SK-N-SH (cell line): ENCODE results near the gene SHF. TPM values are rescaled to one million over a fixed set of nuclear protein-coding genes. Genes with fewer than 3 reads are reported as not detected.

Source experiments
- CTCF ChIA-PET: fragments of 300-600, 350-600 bp; formaldehyde crosslinking; extraction: SDS; loops from one replicate; lab custom pipeline; 2021; lab: Yijun Ruan, JAX
- POLR2A ChIA-PET: fragments of 350-600 bp; sonication (Branson Sonifier 250); formaldehyde crosslinking; extraction: SDS; loops from one replicate; lab custom pipeline; 2020; ENCODE audit warnings: antibody characterized with exemption, inconsistent platforms; lab: Yijun Ruan, JAX
- DNase-seq: peaks from one replicate; pipeline ENCODE4 v3.0.0; 2012
- H2AFZ ChIP-seq: fragments of 200-600 bp; sonication (generic); 2 replicates; pipeline ENCODE4 v1.8.1; 2016; ENCODE audit warnings: antibody characterized with exemption, mild to moderate bottlenecking, low read depth
- H3F3A ChIP-seq: fragments of 200-600 bp; sonication (generic); replicated peaks from 2 replicates; pipeline ENCODE3; 2016; ENCODE audit warnings: antibody characterized with exemption, mild to moderate bottlenecking; ENCODE audit not compliant: insufficient read depth
- H3K27ac ChIP-seq, 2 experiments: fragments of 200-500 bp in 1 of 2; fragments of 200-600 bp in 1 of 2; sonication (Bioruptor generic) in 1 of 2; sonication (generic), shearing (Covaris generic) in 1 of 2; 2 replicates each; pipeline versions ENCODE4 v1.5.1 to v1.6.1; 2014 to 2016; ENCODE audit warnings: low read depth in 2 of 2, inconsistent platforms in 1 of 2, low read length in 1 of 2, mild to moderate bottlenecking in 1 of 2, mixed read lengths in 1 of 2
- H3K27me3 ChIP-seq: fragments of 200-600 bp; sonication (generic), shearing (Covaris generic); 2 replicates; pipeline ENCODE4 v1.6.1; 2016; ENCODE audit warnings: mixed run types; ENCODE audit not compliant: insufficient read depth
- H3K36me3 ChIP-seq, 2 experiments: fragments of 200-500 bp in 1 of 2; fragments of 200-600 bp in 1 of 2; sonication (Bioruptor generic) in 1 of 2; sonication (generic) in 1 of 2; replicated peaks in 1 of 2; 2 replicates each; pipeline versions ENCODE3 to v1.5.1; 2014 to 2016; ENCODE audit warnings: low read length in 1 of 2, mild to moderate bottlenecking in 1 of 2; ENCODE audit not compliant: insufficient read depth in 2 of 2, control insufficient read depth in 1 of 2
- H3K4me1 ChIP-seq, 2 experiments: fragments of 200-500 bp in 1 of 2; fragments of 200-600 bp in 1 of 2; sonication (Bioruptor generic) in 1 of 2; sonication (generic), shearing (Covaris generic) in 1 of 2; 2 replicates each; pipeline versions ENCODE4 v1.5.1 to v1.6.1; 2014 to 2016; ENCODE audit warnings: low read depth in 1 of 2, low read length in 1 of 2, mixed run types in 1 of 2; ENCODE audit not compliant: insufficient read depth in 2 of 2, control insufficient read depth in 1 of 2
- H3K4me2 ChIP-seq: fragments of 200-600 bp; sonication (generic), shearing (Covaris generic); 2 replicates; pipeline ENCODE4 v1.6.1; 2017; ENCODE audit warnings: mixed run types
- H3K4me3 ChIP-seq, 2 experiments: fragments of 200-500 bp in 1 of 2; fragments of 200-600 bp in 1 of 2; sonication (Bioruptor generic) in 1 of 2; sonication (generic), shearing (Covaris generic) in 1 of 2; 2 replicates each; pipeline versions ENCODE4 v1.5.1 to v1.8.1; 2014 to 2016; ENCODE audit warnings: low read depth in 2 of 2, inconsistent platforms in 1 of 2, low read length in 1 of 2, mild to moderate bottlenecking in 1 of 2, mixed read lengths in 1 of 2, moderate library complexity in 1 of 2
- H3K79me2 ChIP-seq: fragments of 200-600 bp; sonication (generic); 2 replicates; pipeline ENCODE4 v1.8.1; 2017; ENCODE audit warnings: mild to moderate bottlenecking; ENCODE audit not compliant: insufficient read depth
- H3K9ac ChIP-seq: fragments of 200-600 bp; sonication (generic); 2 replicates; pipeline ENCODE4 v1.6.1; 2017; ENCODE audit warnings: mixed run types
- H3K9me2 ChIP-seq: fragments of 200-600 bp; sonication (generic); 2 replicates; pipeline ENCODE4 v1.6.1; 2017; ENCODE audit warnings: mixed run types
- H3K9me3 ChIP-seq: fragments of 200-600 bp; sonication (generic); 2 replicates; pipeline ENCODE4 v1.6.1; 2017; ENCODE audit warnings: mixed run types, mild to moderate bottlenecking, moderate library complexity
- H4K20me1 ChIP-seq: fragments of 200-600 bp; sonication (generic); 2 replicates; pipeline ENCODE4 v1.6.1; 2017; ENCODE audit warnings: mild to moderate bottlenecking, mixed run types; ENCODE audit not compliant: insufficient read depth
- EP300 ChIP-seq, 2 experiments: IDR thresholded peaks; 2 replicates each; pipeline versions ENCODE4 v1.4.0 to v1.6.1; 2012; ENCODE audit warnings: borderline replicate concordance in 1 of 2, low read depth in 1 of 2, low read length in 1 of 2
- EZH2phosphoT487 ChIP-seq: fragments of 200-600 bp; sonication (generic); IDR thresholded peaks from 2 replicates; pipeline ENCODE4 v1.6.1; 2017; ENCODE audit warnings: low read depth, mixed run types, mild to moderate bottlenecking, antibody characterized with exemption, moderate library complexity, borderline replicate concordance
- FOSL2 ChIP-seq: IDR thresholded peaks from 2 replicates; pipeline ENCODE4 v1.4.0; 2012; ENCODE audit warnings: low read depth, mild to moderate bottlenecking, moderate library complexity, borderline replicate concordance
- GATA2 ChIP-seq: sonication (generic); formaldehyde crosslinking; IDR thresholded peaks from 2 replicates; pipeline ENCODE4 v1.5.0; 2020; ENCODE audit warnings: mild to moderate bottlenecking, missing genetic modification reagents
- MXI1 ChIP-seq: IDR thresholded peaks from 2 replicates; pipeline ENCODE4 v1.6.1; 2012; ENCODE audit warnings: mild to moderate bottlenecking, low read depth, low read length, improper control_type of control experiment
- RAD21 ChIP-seq: IDR thresholded peaks from 2 replicates; pipeline ENCODE4 v1.6.1; 2012; ENCODE audit warnings: mild to moderate bottlenecking, low read length
- RFX5 ChIP-seq: IDR thresholded peaks from 2 replicates; pipeline ENCODE4 v1.6.1; 2012; ENCODE audit warnings: mild to moderate bottlenecking, improper control_type of control experiment, low read length
- SIN3A ChIP-seq: IDR thresholded peaks from 2 replicates; pipeline ENCODE4 v1.6.1; 2012; ENCODE audit warnings: low read depth, mild to moderate bottlenecking, low read length, moderate library complexity, borderline replicate concordance
- USF1 ChIP-seq: IDR thresholded peaks from 2 replicates; pipeline ENCODE4 v1.4.0; 2012; ENCODE audit warnings: low read depth, borderline replicate concordance
- USF2 ChIP-seq: fragments of 150-350 bp; IDR thresholded peaks from 2 replicates; pipeline ENCODE4 v1.6.1; 2017; ENCODE audit warnings: antibody characterized with exemption, low read length, low read depth, borderline replicate concordance
- WGBS: methylation state at CpG from one replicate; pipeline ENCODE4 v1.1.6; 2017; ENCODE audit warnings: low lambda C conversion rate; 5-methylcytosine and 5-hydroxymethylcytosine counted together
- polyA plus RNA-seq, 3 experiments: library from polyadenylated mRNA; depleted of rRNA; stranded (reverse); fragments of >200 nt; gene quantifications; 2 replicates each; pipeline ENCODE4 v1.2.3, GENCODE V29; 2012

The SHF gene
- polyA plus RNA-seq, 1 of the 3 experiments (the other 2 are of a cell fraction): 5.5 TPM

DNA sequence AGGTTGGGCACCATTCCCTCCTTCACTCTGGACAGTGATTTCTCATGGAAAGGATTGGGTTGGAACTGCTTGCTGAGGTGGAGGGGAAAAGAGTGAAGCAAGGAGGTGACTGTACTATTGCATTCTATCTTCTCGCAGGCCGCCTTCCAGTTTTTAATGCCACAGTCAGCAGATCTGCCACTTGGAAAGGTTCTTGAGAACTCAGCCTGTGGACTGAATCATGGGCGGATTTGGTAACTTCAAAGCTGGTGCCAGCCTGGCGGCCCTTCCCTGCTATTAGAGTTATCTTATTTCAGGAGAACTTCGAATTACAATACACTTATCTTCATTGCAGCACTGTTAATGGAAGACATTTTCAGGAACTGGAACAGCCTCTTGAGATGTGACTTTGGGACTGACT lies 41.2 kb upstream of the SHF start:
- WGBS: 59% methylated on average over 5 of the region's 5 CpGs
- H3K79me2 ChIP-seq: no peaks in the 10 kb centered on the region
- TF ChIP-seq USF2 (no peak), FOSL2 (no peak), RAD21 (no peak), USF1 (no peak), RFX5 (no peak), EP300 (IDR thresholded peaks at IDR 0.05; ENCODE audit: borderline replicate concordance in 1 of 2, low read depth in 1 of 2, low read length in 1 of 2) (no peak)
- H3K4me3 ChIP-seq: no peak overlapping the region
- no peaks in the 10 kb centered on the region for H3K36me3 ChIP-seq
- no peaks in the 10 kb centered on the region for H3K27me3 ChIP-seq
- DNase-seq: no peak
- H3F3A ChIP-seq: no peaks in the 10 kb centered on the region
- no peak overlapping the region for H3K4me2 ChIP-seq
- no peaks in the 10 kb centered on the region for H3K9me3 ChIP-seq
- ChIA-PET POLR2A (no interaction called here), CTCF (interaction anchor here (5.7 kb wide), 1 partner anchor 23 kb away, joined by 27 read pairs; no protein-coding TSS in a partner anchor)
- H3K9me2 ChIP-seq: no peaks in the 10 kb centered on the region
- no peaks in the 10 kb centered on the region for H4K20me1 ChIP-seq
- H2AFZ ChIP-seq: no peak overlapping the region
- no peaks in the 10 kb centered on the region; a peak in 1 of 4 replicates for H3K4me1 ChIP-seq
- no peak overlapping the region for H3K27ac ChIP-seq
- no peak overlapping the region for H3K9ac ChIP-seq

DNA sequence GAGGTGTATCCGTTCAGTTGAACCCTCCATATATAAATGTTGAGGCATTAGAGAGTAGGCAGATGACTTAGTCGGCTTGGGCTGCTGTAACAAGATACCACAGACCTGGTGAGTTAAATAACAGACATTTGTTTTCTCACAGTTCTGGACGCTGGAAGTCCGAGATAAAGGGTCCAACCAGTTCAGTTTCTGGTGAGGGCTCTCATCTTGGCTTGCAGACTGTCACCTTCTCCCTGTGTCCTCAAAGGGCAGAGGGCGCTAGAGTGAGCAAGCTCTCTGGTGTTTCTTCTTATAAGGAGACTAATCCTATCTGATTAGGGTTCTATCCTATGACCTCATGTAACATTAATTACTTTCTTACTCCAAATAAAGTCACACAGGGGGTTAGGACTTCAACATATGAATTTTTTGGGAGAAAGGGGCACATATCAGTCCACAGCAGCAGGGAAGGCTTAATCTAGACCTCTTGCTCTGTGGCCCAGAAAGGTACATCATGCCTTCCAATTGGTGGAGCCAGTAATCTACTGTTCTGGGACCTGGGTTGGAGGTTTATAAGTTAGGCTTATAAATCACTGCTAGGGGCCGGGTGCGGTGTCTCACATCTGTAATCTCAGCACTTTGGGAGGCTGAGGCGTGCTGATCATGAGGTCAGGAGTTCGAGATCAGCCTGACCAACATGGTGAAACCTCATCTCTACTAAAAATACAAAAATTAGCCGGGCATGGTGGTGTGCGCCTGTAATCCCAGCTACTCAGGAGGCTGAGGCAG lies 37.9 kb upstream of the SHF start:
- Histone ChIP-seq H3K9me2 (no peaks in the 10 kb centered on the region), H3K9ac (no peak overlapping the region), H3K36me3 (no peaks in the 10 kb centered on the region), H4K20me1 (no peaks in the 10 kb centered on the region), H3K4me1 (no peaks in the 10 kb centered on the region), H2AFZ (no peak overlapping the region), H3K4me3 (no peak overlapping the region), H3K27ac (no peak overlapping the region), H3K79me2 (no peaks in the 10 kb centered on the region), H3K9me3 (no peaks in the 10 kb centered on the region), H3K27me3 (0 out of 2 replicates have a peak, but pooled peaks cover 5% of the 10 kb centered on the region), H3K4me2 (no peak overlapping the region), H3F3A (no peaks in the 10 kb centered on the region)
- CTCF ChIA-PET: interaction anchor here (0.6 to 0.8 kb wide), 2 partner anchors 20 to 105 kb away, joined by 3 read pairs; no protein-coding TSS in a partner anchor
- 56% methylated on average over 11 of the region's 11 CpGs for WGBS
- no peak for DNase-seq
- POLR2A ChIA-PET: no interaction called here
- TF ChIP-seq MXI1 (no peak), FOSL2 (no peak), SIN3A (no peak), GATA2 (CRISPR knock-in tag) (no peak), USF1 (no peak), EZH2phosphoT487 (no peak)
